HG02852 (cell line): ENCODE measurements around the gene CHL1.

Experiments used
- ATAC-seq: cut with Tn5 transposase; IDR thresholded peaks from one replicate; pipeline ENCODE4 v1.9.1; 2021; ENCODE audit warnings: mild to moderate bottlenecking, moderate library complexity; ENCODE audit not compliant: unreplicated experiment

Gene CHL1

DNA sequence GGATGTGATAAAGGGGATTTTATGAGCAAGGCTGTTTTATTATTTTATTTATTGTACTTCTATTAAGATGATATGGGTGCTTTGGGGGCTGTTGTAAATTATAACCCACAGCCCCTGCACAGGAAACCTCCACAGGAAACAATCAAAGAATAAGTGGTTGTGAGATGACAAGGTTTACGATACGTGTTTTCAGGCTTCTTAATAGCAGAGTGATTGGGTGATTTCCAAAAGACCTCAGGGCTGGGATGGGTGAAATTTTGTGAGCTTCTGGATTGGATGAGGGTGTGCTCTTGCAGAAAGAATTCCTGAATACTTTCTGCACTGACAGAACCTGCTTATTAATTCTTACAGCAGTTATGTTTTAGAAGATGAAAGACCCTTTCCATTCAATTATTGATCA, 21.4 kb downstream of the CHL1 start:
- ATAC-seq, result no peak

- no peak for ATAC-seq
Measured at GRCh38 chr3:228442-229182, 32.0 kb downstream of the CHL1 start.

DNA sequence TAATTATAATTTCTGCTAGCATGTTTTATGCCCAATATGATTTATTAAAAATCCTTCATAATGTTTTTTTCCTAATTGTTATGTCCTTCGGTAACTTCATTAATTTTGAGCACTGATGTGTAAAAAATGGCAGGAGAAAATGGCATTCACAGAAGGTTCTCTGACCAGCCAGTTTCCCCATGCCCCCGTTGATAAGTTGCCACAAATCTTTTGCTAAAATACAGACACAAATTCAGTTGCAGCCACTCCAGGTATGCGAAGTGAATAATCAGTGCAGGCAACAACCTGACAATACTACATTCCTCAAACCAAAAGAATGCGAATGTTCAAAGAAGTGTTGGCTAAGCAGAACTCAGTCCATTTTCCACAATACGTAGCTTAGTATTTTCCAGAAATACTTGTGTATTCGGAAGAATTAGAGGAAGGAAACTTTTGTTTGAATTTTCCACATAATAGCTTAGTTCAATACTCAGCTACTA, 32.7 kb downstream of the CHL1 start:
- ATAC-seq, result no peak

DNA sequence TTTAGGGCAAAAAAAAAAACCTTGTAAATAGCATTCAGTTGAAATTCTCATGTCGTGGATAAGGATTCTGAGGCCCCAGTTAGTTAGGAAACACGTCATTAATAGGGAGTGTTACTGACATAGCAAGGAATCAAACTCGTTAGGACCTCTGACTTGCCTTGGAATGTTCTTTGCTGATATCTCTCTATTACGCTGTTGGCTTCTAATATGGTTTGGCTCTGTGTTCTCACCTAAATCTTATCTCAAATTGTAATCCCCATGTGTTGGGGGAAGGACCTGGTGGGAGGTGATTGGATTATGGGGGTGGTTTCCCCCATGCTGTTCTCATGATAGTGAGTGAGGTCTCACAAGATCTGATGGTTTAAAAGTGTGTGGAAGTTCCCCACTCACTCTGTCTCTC, 40.3 kb downstream of the CHL1 start:
- ATAC-seq, result no peak

GRCh38 chr3:242602-243355, 46.2 kb downstream of the CHL1 start:
- no peak for ATAC-seq

GRCh38 chr3:243356-243725, 46.8 kb downstream of the CHL1 start:
- no peak for ATAC-seq

GRCh38 chr3:244041-244440, 47.5 kb downstream of the CHL1 start:
- ATAC-seq, result no peak

DNA sequence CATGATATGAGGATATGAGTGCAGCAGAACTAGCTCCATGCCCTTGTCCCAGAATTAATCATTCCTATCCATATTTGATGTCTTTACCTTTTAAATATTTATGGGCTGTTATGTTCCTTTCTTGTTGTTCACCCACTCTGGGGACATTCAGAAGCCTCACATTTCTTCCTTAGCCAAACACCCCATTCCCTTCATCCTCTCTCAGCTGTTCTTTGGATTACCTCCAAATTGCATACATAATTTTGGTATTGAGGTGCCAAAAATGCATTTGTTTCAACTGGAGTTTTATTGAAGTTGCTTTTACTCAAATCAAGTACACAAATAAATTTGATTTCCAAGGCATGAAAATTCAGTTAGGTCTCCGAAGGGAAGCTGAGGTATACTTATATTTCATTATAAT, 51.4 kb downstream of the CHL1 start:
- no peak for ATAC-seq

DNA sequence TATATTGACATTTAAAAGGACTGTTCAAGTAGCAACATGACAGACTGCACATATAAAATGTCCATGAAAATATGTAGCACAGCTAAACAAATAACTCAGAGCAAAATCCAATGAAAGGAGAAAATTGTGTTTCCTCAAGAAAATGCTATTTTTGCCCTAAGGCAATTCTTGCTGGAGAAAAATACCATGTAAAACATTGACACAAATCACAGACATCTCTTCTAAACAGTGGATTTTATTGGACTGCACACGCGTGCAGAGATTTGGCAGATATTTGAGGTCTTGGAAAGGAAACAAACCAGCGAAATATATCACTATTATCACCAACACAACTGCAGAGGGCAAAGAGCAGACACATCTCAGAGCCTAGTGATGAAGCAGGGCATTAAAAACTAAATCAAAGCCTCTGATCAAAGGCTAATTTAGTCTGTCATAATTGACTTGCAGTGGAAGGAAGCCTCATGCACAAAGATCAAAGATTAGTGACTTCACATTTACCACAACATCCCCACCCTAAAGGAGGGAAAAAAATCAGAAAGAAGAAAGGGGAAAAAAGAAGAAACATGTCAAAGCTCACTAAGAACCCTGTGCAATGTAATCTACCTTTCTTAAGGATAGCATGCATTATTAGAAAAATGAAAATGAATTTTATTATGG, 52.4 kb downstream of the CHL1 start:
- ATAC-seq, result no peak

GRCh38 chr3:249587-250262, 53.2 kb downstream of the CHL1 start:
- no peak for ATAC-seq

- ATAC-seq, result no peak
Measured at GRCh38 chr3:256501-256900, 59.9 kb downstream of the CHL1 start.

DNA sequence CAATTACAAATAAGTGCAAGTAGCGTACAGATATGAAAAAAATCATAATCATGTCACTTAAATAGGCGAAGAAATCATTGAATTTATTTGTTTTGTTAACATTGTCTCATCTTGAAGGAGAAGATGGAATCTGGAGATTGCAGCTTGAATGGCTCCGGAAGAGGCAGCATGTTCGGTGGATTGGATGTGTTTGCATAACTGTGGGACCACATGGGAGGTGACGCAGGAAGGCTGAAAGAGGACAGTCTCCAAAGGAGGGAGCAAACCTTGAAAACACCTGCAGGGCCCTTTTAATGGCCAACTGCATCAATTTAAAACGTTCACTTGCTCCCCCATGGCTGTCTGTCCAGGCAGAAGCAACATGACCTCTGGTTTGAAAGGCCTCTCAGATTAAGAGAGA, 61.3 kb downstream of the CHL1 start:
- no peak for ATAC-seq

- ATAC-seq, result no peak
Measured at GRCh38 chr3:260898-261297, 64.3 kb downstream of the CHL1 start.

DNA sequence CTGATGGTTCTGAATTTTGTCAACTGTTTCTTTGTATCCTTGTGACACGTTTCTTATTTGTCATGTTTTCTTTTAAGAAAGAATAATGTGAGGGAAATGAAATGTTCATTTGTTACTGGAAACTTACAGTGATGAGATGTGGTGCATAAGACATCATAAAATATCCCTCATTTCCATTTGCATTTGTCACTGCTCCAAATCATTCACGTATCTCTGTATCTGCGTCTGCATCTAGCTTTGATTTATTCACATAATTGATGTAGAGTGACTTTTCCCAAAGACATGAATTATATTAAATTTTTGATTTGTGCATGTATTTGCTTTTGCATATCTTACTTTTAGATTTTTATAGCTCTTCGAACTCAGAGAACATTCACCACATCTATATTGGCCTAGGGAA, 66.8 kb downstream of the CHL1 start:
- ATAC-seq, result no peak

- no peak for ATAC-seq
Measured at GRCh38 chr3:264394-265156, 68.0 kb downstream of the CHL1 start.

- ATAC-seq, result no peak
Measured at GRCh38 chr3:267101-267500, 70.5 kb downstream of the CHL1 start.

DNA sequence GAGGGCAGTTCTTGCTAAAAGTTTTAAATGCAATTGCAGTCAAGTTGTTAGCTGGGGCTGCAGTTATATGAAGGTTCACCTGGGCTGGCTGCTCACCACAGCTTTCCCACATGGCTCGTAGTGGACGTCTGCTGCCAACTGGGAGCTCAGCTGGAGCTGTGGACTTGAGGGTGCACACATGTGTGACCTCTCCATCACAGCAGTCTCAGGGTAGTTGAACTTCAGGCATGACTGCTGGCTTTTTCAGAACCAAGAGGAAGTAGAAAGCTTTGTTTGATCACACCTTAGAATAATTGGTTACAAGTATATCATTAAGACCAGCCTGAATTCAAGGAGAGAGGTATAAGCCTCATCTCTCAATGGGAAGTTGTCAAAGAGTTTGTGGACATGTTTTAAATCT, 74.1 kb downstream of the CHL1 start:
- ATAC-seq, result no peak

- ATAC-seq, result no peak
Measured at GRCh38 chr3:274927-275326, 78.4 kb downstream of the CHL1 start.

- no peak for ATAC-seq
Measured at GRCh38 chr3:277873-278272, 81.3 kb downstream of the CHL1 start.

DNA sequence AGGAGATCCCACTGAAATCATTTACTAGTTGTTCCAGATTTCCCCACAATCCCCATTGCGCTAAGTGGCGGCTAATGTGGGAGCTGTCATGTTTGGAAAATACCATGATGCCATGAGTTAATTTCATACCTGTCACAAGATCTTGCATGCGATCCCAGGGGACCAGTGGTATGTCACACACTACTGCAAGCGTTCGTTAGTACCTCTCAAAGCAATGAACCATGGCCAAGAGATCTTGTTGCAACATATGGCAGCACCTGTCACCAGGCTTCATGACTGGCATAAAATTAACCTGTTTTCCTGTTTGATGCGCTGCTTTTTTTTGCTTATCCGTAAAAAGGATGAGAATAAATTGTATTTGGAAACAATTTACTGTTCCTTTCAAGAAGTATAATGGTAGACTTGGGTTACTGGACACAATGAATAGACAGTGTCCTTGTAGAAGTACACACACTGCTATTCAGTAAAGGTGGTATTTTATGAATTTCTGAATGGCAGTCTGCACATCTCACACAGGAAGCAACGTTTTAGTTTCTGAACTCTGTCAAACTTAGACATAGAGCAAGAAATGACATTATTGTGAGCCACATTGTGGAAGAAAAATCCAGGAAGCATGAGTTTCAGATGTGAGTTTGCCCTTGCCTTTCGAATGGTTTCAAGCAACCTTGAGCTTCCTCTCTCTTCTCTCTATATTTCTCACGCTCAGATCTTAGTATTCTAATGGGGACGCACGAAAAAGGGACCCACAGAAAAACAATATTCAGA, 81.9 kb downstream of the CHL1 start:
- peak; percentile 85 for ATAC-seq
